SJSA1 (cell line): ENCODE results near the gene STIP1. TPM values are rescaled to one million over a fixed set of nuclear protein-coding genes. Genes with fewer than 3 reads are reported as not detected.
A peak's percentile ranks its signal among the peaks of the same experiment; 100 is the strongest.
"Not testable (repeated sequence)": the region's sequence is repeated elsewhere in the genome, so short reads cannot be mapped to it uniquely, and the experiment has no call there.

ENCODE experiments used
- DNase-seq, 2 experiments: peaks; one replicate each; pipeline ENCODE4 v3.0.0-alpha.2; 2015 to 2020; ENCODE audit warnings: low spot score in 2 of 2, low read depth in 1 of 2
- H3K27ac ChIP-seq: fragments of 250-450 bp; sonication (Bioruptor Pico); 2 replicates; pipeline ENCODE4 v1.5.1; 2020; ENCODE audit warnings: mild to moderate bottlenecking, moderate library complexity
- H3K27me3 ChIP-seq: fragments of 250-450 bp; sonication (Bioruptor Pico); replicated peaks from 2 replicates; pipeline ENCODE4 v1.5.1; 2020; ENCODE audit warnings: mild to moderate bottlenecking, moderate library complexity
- H3K36me3 ChIP-seq: fragments of 250-450 bp; sonication (Bioruptor Pico); 2 replicates; pipeline ENCODE4 v1.5.1; 2020; ENCODE audit warnings: mild to moderate bottlenecking
- H3K4me1 ChIP-seq: fragments of 250-450 bp; sonication (Bioruptor Pico); replicated peaks from 2 replicates; pipeline ENCODE4 v1.6.1; 2021; ENCODE audit warnings: mild to moderate bottlenecking
- H3K4me3 ChIP-seq: fragments of 250-450 bp; sonication (Bioruptor Pico); 2 replicates; pipeline ENCODE4 v1.5.1; 2020; ENCODE audit warnings: mild to moderate bottlenecking
- H3K9me3 ChIP-seq: fragments of 250-450 bp; sonication (Bioruptor Pico); replicated peaks from 2 replicates; pipeline ENCODE4 v1.5.1; 2020; ENCODE audit warnings: mild to moderate bottlenecking
- total RNA-seq: library from RNA; depleted of rRNA; stranded (reverse); fragments of >200 nt; shearing (Covaris generic); gene quantifications from 2 replicates; pipeline ENCODE4 v1.2.3, GENCODE V29; 2014

Gene STIP1
- total RNA-seq, 1 experiment from 2014 or later: 488 TPM

DNA sequence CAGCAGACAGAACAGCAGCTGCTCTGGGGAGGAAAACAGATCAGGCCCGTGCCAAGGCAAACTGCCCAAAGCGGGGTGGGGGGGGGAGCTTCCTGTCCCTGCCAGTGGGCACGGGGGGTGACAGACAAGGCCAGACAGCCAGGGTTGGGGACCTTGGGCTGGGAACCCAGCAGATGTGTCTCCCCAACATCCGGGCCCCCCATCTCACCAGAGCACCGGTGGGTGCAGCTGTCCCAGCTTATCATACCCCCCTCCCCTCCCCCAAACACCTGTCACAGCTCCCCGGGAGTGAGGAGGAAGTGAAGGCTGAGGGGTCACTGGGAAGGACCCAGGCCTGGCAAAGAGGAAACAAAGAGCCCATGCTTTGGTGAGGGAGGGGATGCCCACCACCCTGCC, 59.4 kb downstream of the STIP1 start:
- no peaks in the 10 kb centered on the region for H3K9me3 ChIP-seq
- H3K36me3 ChIP-seq: peaks cover 47% of the 10 kb centered on the region
- H3K4me1 ChIP-seq: peaks cover 50% of the 10 kb centered on the region
- no peaks in the 10 kb centered on the region for H3K27me3 ChIP-seq
- H3K4me3 ChIP-seq: peak overlapping the region; percentile 79
- no peak for DNase-seq
- H3K27ac ChIP-seq: peak overlapping the region; percentile 68

DNA sequence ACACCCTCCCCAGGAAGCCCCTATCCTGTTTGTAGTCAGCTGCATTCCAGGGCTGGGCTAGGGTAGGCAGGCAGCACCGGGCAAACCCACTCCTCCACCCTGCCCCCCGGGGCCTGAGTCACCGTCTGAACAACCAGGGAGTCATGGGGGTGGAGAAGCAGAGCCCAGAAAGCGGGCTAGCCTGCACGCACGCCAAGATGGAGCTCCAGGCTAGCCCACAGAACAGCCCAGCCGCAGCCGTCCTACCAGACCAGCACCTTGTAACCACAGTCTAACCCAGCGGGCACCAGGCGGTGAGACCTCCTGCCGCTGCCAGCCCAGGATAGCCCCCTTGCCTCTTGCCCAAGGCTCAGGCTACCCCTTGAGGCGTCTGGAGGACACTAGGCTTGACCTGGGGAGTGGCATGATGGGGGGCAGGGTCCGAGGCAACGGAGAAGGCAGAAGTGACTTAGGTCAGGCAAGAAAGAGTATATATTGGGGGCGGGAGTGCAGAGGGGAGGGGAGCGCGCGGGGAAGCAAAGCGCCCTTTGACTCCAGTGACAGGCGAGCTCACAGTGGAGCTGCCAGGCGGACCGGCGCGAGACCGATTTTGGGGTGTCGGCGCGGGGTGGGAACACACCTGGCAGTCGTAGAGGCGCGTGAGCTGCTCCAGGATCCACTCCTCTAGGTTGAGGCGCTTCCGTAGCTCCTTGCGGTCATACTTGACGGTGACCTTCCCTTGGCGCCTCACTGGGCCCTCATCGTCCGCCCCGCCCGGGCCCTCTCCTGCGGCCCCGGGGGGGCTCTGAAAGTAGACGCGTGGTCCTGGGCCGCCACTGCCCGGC, 60.0 kb downstream of the STIP1 start:
- H3K4me1 ChIP-seq: peaks cover 52% of the 10 kb centered on the region

GRCh38 chr11:64246621-64246870, 60.6 kb downstream of the STIP1 start:
- Histone ChIP-seq H3K4me1 (peaks cover 56% of the 10 kb centered on the region), H3K36me3 (peaks cover 45% of the 10 kb centered on the region), H3K4me3 (peak overlapping the region; percentile 79), H3K27ac (peak overlapping the region; percentile 68; the same call in 1 of the 2 replicates)
- not testable (repeated sequence) for H3K9me3 ChIP-seq, DNase-seq, H3K27me3 ChIP-seq

More for the DNA sequence above, 60.0 kb downstream of the STIP1 start:
- DNase-seq: peak; percentile 91 to 99
- no peaks in the 10 kb centered on the region for H3K27me3 ChIP-seq
- H3K9me3 ChIP-seq: no peaks in the 10 kb centered on the region
- peaks cover 44% of the 10 kb centered on the region for H3K36me3 ChIP-seq
- peak overlapping the region; percentile 68 for H3K27ac ChIP-seq
- H3K4me3 ChIP-seq: peak overlapping the region; percentile 79

DNA sequence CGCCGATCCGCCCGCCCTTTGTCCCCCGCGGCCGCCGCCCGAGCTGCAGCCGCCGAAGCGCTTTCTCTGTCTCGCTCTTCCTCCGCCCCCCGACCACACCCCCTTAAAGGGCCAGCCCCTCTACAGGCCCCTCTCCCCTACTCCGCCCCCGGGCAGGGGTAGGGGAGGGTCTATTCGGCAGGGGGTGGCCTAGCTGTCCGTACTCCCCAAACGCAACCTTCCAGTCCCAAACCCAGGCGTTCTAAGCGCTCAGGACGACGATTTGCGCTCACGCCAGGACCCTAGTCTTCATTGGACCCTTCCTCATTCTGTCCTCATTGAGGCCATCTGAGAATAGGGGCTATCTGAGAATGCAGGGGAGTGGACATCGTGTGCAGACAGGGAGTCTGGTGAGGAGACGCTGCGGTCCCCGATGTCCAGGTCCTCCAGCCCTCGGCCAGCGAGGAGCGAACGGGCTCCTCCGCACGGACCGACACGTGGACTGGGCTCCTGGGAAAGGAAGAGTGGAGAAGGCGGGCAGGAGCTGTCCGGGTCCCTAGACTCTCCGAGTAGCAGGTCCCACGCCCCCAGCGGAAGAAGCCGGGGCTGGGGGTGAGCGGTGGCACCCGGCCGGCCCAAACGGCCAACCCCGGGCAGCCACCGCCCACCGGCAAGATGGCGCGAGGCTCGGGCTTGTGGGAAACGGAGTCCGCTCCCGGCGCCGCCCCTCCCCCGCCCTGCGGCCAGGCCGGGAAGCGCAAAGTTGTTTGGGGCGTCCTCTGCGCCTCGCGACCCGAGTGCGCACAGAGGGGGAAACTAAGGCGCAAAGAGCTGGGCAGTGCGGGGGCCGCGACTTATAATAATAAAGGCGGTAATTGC, 61.1 kb downstream of the STIP1 start, which contains the start of gene PPP1R14B:
PPP1R14B (minus strand) TSS at position 73 of the 858 bp plus-strand sequence. CDS start 270 bp downstream, outside the sequence.
- peak; percentile 90 to 97 for DNase-seq
- peaks cover 56% of the 10 kb centered on the region for H3K4me1 ChIP-seq
- H3K36me3 ChIP-seq: peaks cover 48% of the 10 kb centered on the region
- H3K4me3 ChIP-seq: peak within 1 kb of the TSS; percentile 79
- peaks cover 3% of the 10 kb centered on the region; the same call in 1 of the 2 replicates for H3K9me3 ChIP-seq
- no peaks in the 10 kb centered on the region for H3K27me3 ChIP-seq
- H3K27ac ChIP-seq: peak within 1 kb of the TSS; percentile 68

GRCh38 chr11:64247729-64248531, 62.0 kb downstream of the STIP1 start:
- Histone ChIP-seq H3K4me3 (peak overlapping the region; percentile 79), H3K36me3 (peaks cover 40% of the 10 kb centered on the region), H3K9me3 (peaks cover 3% of the 10 kb centered on the region; the same call in 1 of the 2 replicates), H3K27me3 (no peaks in the 10 kb centered on the region), H3K4me1 (peaks cover 55% of the 10 kb centered on the region), H3K27ac (no peak overlapping the region)
- no peak for DNase-seq

DNA sequence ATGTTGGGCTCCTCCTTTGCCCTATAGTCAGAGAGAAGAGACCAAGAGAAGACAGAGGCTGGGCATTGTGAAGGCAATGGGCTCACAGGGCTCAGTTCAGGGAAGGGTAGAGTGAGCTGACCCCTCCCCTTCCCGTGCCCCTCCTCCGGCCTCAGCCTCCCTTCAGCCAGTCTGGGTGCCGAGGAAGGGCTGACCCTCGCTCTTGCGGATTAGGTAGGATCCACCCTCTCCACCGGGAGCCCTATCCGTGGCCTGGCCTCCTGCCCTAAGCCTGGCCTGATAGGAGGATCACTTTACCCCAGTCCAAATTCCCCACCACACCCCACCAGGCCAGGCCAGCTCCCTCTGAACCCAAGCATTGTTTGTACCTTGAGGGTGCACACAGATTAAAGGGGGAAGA, 62.6 kb downstream of the STIP1 start:
- no peaks in the 10 kb centered on the region for H3K27me3 ChIP-seq
- H3K36me3 ChIP-seq: peaks cover 33% of the 10 kb centered on the region
- peaks cover 52% of the 10 kb centered on the region for H3K4me1 ChIP-seq
- peaks cover 3% of the 10 kb centered on the region; the same call in 1 of the 2 replicates for H3K9me3 ChIP-seq
- no peak for DNase-seq
- no peak overlapping the region for H3K4me3 ChIP-seq
- H3K27ac ChIP-seq: no peak overlapping the region

DNA sequence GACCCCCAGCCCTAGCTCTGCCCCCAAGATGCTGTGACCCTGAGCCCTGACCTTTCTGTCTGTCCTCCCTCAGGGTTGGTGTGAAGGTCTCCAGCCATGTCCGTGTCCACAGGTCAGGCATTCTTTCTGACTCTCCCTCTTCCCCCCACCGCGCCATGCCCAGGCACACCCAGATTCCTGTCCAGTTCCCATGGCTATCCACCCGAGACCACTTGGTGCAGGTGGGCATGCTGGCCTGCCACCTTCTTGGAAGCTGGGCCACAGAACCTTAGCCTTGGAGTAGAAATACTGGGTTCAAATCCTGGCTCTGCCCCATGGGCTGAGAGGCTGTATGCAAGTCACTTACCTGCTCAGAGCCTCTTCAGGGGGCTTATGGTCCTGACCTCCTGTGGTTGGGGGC, 63.1 kb downstream of the STIP1 start:
- Histone ChIP-seq H3K9me3 (peaks cover 3% of the 10 kb centered on the region; the same call in 1 of the 2 replicates), H3K36me3 (peaks cover 30% of the 10 kb centered on the region), H3K4me1 (peaks cover 53% of the 10 kb centered on the region), H3K27me3 (no peaks in the 10 kb centered on the region), H3K4me3 (no peak overlapping the region), H3K27ac (no peak overlapping the region)
- DNase-seq: no peak

GRCh38 chr11:64249563-64250414, 63.8 kb downstream of the STIP1 start:
- H3K4me3 ChIP-seq: no peak overlapping the region
- H3K36me3 ChIP-seq: peaks cover 31% of the 10 kb centered on the region
- no peaks in the 10 kb centered on the region for H3K27me3 ChIP-seq
- no peak overlapping the region for H3K27ac ChIP-seq
- H3K4me1 ChIP-seq: peaks cover 53% of the 10 kb centered on the region
- H3K9me3 ChIP-seq: peaks cover 3% of the 10 kb centered on the region; the same call in 1 of the 2 replicates
- DNase-seq: no peak

- no peak overlapping the region for H3K27ac ChIP-seq
- no peaks in the 10 kb centered on the region for H3K27me3 ChIP-seq
- DNase-seq: no peak
- peak overlapping the region; percentile 95 for H3K4me3 ChIP-seq
- peaks cover 3% of the 10 kb centered on the region; the same call in 1 of the 2 replicates for H3K9me3 ChIP-seq
- H3K36me3 ChIP-seq: peaks cover 31% of the 10 kb centered on the region
- H3K4me1 ChIP-seq: peaks cover 46% of the 10 kb centered on the region
Observed at GRCh38 chr11:64250415-64251015, 64.5 kb downstream of the STIP1 start.

DNA sequence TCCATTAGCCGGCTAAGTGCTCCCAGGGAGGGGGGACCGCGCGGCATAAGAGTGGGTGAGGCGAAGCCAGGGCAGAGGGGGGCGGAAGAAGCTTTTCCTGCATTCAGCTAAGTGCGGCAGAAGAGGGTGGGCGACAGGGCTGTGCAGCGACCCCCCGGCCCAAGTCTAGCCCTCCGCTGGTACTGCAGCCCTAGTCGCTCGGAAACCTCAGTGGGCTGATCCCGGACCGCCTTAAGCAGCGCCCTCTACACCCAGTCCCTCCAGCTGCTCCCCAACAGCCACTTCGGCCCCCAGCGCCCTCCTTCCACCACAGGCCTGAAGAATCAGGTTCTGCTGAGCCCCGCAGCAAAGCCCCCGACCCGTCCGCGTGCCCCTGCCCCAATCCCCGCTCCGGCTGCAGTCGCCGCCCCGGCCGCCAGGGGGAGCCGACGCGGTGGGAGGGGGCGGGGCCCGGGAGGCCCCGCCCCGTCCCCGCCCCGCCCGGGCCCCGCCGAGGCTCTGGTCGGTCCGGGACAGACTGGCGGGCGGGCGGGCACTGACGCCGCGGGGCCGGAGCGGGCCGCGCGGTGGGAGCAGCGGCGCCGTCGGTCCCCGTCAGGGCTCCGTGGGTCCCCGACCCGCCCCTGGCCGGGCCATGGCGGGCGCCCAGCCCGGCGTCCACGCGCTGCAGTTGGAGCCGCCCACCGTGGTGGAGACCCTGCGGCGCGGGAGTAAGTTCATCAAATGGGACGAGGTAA, 65.2 kb downstream of the STIP1 start, which contains the start of gene PLCB3:
PLCB3 (plus strand) TSS at position 515 of the 737 bp plus-strand sequence; CDS start at position 635, 120 bp downstream.
- peak in 1 of 2 experiments; percentile 67 for DNase-seq
- Histone ChIP-seq H3K9me3 (peaks cover 3% of the 10 kb centered on the region; the same call in 1 of the 2 replicates), H3K27me3 (no peaks in the 10 kb centered on the region), H3K4me3 (peak within 1 kb of the TSS; percentile 95), H3K4me1 (peaks cover 39% of the 10 kb centered on the region), H3K36me3 (peaks cover 31% of the 10 kb centered on the region), H3K27ac (peak within 1 kb of the TSS; percentile 37)

DNA sequence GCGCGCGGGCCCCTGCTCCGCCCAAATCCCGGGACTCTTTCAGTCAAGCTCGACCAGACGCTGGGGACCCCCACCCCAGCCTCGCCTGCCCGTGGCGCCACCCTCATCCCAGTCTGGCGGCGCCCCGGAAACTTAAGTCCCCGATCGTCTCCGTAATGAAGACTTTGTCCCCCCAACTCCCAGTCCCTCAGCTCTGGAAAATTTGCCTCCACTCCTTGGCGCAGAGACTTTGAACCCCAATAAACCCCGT, 65.7 kb downstream of the STIP1 start:
- H3K27ac ChIP-seq: peak overlapping the region; percentile 37

More for the DNA sequence above, 65.7 kb downstream of the STIP1 start:
- peak overlapping the region; percentile 95 for H3K4me3 ChIP-seq
- H3K4me1 ChIP-seq: peaks cover 38% of the 10 kb centered on the region
- no peaks in the 10 kb centered on the region for H3K27me3 ChIP-seq
- H3K9me3 ChIP-seq: peaks cover 3% of the 10 kb centered on the region; the same call in 1 of the 2 replicates
- DNase-seq: peak in 1 of 2 experiments; percentile 43
- H3K36me3 ChIP-seq: peaks cover 34% of the 10 kb centered on the region
